Melanocyte of skin (primary cell): Measurements from ENCODE around the gene TMEM17. TPM values are rescaled to one million over a fixed set of nuclear protein-coding genes. Genes with fewer than 3 reads are reported as not detected.

Source experiments
- small RNA-seq, 2 donors: library from RNA; depleted of rRNA; stranded (forward); fragments of <200 nt; gene quantifications; one replicate each; pipeline ENCODE3, GENCODE V24; 2012
- total RNA-seq, 2 donors: library from RNA; depleted of rRNA; stranded (reverse); fragments of >200 nt; gene quantifications; 2 replicates each; pipeline ENCODE4 v1.2.3, GENCODE V29; 2012

TMEM17 gene, protein sequence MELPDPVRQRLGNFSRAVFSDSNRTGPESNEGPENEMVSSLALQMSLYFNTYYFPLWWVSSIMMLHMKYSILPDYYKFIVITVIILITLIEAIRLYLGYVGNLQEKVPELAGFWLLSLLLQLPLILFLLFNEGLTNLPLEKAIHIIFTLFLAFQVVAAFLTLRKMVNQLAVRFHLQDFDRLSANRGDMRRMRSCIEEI
- total RNA-seq, result 1 to 10 TPM; 5.2 to 5.3 TPM

GRCh38 chr2:62505750-62506420 is at the start of gene TMEM17:
TMEM17 (minus strand) TSS chr2:62506195; CDS start chr2:62506129, 66 bp downstream.

Small RNA genes within 50 kb of the gene (small RNA-seq; reads per million reads assigned to genes)
- gene AC107083.1 (0 reads per million in 2 donors), gene RN7SL18P (0 to 0.04 reads per million in 2 donors)

Other genes with a start within 250 kb of the TMEM17 start
- gene EHBP1, start 199.5 kb upstream of the TMEM17 start, total RNA-seq, result 10 to 100 TPM; 51.3 to 62.6 TPM